ENCODE data around the gene C3orf49. TPM values are rescaled to one million over a fixed set of nuclear protein-coding genes. Genes with fewer than 3 reads are reported as not detected.

The C3orf49 gene, protein sequence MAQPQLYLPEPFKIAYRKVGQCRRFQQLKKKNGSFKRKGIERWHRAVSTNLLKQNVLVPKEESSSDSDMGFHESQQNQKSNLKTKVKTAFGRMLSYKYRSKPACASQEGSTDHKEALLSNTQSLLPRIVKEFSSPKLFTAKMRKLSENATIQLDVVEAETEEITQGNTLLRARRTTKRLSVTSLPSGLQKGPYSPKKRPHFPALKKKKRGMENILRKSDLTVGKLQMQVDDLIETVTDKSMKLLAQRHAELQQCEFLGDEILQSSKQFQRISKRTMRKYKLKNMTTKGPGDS
- polyA plus RNA-seq (ENCODE audit: insufficient read length in 10 of 10), result under 1 TPM in 7 of 10 donors, not detected in 3; 0.15 to 0.55 (median 0.30) TPM
- long read RNA-seq, donor 1, result 0 reads
- long read RNA-seq, donor 2, partial matches to known transcripts, result 44 of 72 reads
- long read RNA-seq, donor 2, other reads (novel, unspliced or antisense), result 28 of 72 reads
- long read RNA-seq, donor 3, result 0 reads
- long read RNA-seq, donor 4, partial matches to known transcripts, result 71 of 71 reads
- long read RNA-seq, donor 4, other reads (novel, unspliced or antisense), result 0 of 71 reads
- long read RNA-seq, donor 5, result 0 reads
- long read RNA-seq, donor 6, partial matches to known transcripts, result 63 of 105 reads
- long read RNA-seq, donor 6, other reads (novel, unspliced or antisense), result 42 of 105 reads
- long read RNA-seq, donor 7, result 0 reads
- long read RNA-seq, donor 8, result 0 reads
- long read RNA-seq, donor 9, result 0 reads

DNA sequence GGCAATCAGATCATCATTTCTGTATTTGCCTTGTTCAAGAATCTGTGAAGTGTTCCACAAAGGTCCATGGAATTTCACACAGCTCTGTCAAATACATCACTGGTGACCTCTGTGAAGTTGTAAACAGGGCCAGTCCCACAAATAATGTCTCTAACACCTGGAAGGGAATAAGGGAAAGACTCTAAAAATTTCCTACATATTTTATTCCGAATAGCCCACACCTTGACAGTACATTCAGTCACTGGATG is at the start of gene C3orf49:
TSS of gene C3orf49 (plus strand) at position 149 of the 248 bp plus-strand sequence. CDS start 173 bp downstream, outside the sequence.
- no peak for DNase-seq

DNA sequence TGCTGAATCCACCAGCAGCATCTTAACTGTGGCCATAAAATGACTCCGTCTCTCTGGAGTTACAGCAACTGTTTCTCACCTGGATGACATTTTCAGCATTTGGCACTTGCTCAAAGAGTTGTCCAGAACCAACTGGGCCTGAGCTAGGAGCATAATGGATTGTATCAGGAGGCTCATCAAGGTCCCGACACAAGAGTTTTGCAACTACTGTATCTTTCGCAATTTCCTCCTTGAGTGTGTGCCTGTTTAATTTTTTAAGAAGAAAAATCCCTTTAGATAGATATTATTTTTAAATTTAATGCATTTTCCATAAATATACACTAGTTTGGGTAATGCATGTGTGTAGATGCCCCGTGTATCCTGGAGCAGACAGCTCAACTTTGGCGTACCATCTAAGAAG is 44.3 kb upstream of the C3orf49 start:
- no peak for DNase-seq

DNA sequence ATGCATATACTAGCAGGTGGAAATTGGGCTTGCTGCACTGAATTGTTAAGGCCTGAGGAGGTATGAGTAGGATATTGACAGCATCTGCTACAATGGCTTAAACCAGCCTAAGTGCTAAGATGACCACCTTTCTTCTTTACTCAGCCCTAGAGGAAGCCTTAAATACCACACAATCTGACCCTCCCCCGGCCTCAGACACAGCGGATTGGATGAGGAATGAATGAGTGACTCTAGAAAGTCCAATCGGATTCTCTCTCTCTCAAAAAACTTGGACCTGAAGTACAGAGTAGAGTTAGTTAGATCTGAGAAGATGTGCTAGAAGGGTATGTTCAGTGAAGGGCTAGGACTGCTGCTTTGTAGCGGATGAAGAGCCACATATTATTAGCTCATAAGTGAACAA is 39.9 kb upstream of the C3orf49 start:
- no peak for DNase-seq

DNA sequence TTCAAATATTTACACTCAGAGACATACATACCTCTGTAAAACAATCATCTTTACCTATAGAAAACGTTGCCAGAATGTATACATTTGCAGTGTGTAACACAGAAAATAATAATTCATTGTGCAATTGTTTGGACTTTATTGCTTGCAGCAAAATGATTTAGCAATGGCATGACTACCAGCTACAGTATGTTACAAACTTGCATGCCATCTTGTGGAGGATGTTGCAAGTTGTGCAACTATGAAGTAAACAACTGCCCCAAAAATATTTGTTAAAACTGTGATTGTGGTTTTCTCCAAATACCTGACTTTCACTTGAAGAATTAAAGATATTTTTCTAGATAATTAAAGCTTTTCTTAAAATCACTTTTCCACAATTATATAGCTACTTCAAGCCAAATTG is 27.1 kb upstream of the C3orf49 start:
- DNase-seq, result peak; percentile 5 to 16 (median 11)

DNA sequence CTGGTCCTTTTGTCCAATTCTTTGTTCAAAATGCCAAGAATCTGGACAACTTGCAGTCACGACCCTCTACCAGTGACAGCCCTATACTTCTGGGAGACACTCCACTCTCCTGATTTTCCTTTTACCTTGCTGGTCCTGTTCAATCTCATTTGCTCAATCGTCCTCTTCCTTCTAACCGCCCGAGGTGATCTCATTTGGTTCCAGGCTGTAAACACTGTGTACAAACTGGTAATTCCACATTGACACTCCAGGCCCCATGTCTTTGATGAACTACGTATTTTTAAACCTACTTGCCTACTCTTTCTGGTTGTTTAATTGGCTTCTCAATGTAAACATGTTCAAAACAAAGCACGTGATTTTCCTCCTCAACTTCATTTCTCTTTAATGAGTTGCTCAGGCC is 23.7 kb upstream of the C3orf49 start:
- DNase-seq, result no peak

DNA sequence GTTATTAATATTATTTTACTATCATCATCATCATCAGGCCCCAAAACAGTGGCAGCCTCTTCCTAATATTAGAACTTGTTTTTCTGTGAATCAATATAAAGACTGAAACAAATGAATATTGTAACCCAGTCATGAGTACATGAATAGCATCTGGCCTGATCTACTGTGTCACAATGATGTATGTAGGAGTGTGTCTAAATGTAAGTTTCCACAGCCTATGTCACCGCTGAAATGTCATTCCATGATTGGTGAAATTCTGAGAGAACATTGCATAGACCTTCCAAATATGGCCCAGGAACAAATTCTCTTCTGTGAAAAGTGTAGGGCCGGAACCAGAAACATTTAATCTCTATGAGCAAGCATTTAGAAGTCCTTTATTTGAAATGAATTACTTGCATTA is 20.6 kb upstream of the C3orf49 start:
- no peak for DNase-seq

DNA sequence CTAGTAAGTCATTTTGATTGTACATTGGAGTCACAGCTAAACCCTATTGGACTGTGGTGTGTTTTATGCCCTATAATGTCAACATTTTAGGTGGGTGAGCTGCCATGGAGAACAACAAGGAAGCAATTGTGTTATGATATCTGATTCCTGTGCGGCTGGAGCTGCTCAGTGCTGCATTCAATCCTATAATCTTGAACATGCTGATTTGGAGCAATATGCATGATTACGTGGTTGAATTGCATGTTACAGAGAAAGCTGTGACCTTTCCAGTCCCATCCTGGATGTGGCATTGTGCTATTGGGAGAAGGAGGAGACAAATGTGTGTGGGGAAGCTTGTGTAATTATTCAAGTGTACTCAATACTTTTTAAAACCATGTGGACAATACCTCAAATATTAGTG is 20.1 kb upstream of the C3orf49 start:
- no peak for DNase-seq

DNA sequence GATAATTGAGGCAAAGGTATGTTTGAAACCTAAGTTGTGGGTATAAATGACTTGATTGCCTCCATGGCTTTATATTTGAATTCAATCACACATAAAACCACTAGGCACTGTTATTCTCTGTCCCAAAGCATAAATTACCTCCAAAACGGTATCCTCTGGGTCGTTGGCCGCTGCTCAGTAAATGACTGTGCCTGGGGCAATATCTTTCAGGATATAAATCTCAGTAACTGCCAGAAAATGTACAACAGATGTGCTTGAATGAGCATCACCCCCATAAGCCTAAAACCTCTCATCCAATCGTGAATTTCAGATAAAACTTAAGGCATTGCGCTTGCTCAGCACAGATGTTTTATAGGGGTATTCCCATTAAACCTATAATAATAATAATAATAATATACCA is 19.0 kb upstream of the C3orf49 start:
- DNase-seq, result no peak

DNA sequence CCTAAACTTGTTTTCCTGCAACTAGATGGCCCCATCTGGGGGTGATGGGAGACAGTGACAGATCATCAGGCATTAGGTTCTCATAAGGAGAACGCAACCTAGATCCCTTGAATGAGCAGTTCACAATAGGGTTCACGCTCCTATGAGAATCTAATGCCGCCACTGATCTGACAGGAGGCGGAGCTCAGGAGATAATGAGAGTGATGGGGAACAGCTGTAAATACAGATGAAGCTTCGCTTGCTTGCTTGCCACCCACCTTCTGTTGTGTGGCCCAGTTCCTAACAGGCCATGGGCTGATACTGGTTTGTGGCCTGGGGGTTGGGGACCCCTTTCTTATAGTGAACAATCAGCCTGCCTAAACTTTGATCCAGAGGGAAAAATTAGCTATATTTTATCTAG is 15.2 kb upstream of the C3orf49 start:
- no peak for DNase-seq

DNA sequence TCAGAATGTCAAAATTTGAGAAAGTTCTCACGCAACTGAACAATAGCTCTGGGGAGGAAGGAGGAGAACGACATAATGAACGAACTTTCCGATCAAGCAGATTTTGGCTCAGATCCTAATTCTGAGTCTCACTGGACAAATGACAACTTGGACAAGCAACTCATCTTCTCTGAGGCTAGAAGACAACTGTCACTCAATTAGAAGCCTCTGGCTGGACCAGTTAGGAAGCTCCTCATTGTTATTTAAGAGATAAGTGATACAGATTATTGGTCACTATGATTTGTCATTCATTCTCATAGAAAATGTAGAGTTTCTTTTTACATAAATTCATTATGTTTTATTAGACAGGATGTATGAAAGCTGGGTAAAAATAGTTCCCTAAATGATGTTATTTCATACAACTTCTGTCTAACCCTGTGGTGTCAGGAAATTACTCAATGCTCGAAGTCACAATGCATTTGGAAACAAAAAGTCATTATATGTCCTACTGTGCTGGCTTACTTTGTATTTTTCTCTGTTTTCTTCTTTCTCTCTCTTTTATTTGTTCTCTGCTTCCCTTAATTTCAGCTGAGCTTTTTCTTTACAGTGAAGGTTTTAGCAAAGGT is 11.0 kb upstream of the C3orf49 start:
- DNase-seq, result no peak

DNA sequence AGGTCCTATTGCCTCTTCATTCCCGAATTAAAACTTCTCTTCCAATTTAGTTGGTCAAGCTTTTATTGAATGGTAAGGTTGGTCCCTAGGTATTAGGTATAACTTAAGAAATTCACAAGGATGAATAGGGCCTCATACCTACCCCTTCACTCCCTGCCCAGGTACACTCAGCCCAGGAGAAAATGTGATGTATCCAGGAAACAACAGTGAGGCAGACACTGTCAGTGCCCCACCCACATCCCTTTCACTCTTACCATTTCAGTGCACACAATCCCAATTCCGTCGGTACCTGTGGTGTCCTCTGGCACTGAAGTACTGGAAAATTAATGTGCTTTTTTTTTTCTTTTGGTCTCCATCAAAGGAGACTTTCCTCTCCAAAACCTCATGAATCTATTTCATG is 10.5 kb upstream of the C3orf49 start:
- no peak for DNase-seq

DNA sequence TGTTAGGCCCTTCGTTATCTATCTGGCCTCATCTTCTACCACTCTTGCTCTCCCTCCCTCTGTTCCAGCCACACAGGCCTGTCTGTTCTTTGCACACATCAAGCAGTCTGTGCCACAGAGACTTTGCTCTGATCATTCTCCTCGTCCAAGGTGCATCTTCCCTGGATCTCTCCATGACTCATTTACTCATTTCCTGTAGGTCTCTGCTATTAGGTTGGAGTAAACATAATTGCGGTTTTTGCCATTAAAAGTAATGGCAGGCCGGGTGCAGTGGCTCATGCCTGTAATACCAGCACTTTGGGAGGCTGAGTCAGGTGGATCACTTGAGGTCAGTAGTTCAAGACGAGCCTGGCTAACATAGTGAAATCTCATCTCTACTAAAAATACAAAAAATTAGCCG is 9.5 kb upstream of the C3orf49 start:
- DNase-seq, result no peak

DNA sequence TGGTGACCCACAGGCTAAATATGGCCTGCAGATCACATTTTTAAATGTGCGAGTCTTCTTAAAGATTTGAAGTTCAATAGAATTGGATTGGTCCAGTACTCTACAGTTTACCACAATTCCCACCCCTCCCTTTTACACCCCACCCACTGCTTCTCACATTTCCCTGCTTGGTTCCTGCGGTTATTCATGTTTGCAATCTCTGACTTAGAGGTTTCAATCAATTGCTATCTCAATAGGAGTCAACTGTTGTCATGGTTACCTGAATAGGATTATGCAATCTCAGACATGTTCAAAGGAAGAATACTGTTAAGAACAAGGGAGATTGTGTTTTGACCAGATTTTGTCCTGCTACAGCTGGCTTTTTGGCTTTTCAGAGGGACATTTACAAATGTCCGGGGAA is 4.9 kb upstream of the C3orf49 start:
- no peak for DNase-seq

DNA sequence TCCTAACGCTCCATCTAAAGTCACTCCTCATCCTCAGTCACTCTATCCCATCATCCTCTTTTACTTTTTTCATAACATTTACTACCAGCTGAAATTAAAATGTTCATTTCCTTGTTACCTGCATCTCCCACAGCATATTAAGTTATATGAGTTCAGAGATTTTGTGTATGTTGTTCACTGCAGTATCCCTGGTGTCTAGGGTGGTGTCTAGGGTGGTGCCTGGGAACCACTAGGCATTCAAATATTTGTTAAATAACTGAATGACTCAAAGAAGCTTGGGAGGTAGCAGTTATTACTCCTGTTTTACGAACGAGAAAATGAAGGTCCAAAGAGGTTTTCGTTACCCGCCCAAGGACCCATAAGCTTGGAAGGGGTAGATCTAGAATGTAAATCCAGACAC is 1.9 kb upstream of the C3orf49 start:
- no peak for DNase-seq

DNA sequence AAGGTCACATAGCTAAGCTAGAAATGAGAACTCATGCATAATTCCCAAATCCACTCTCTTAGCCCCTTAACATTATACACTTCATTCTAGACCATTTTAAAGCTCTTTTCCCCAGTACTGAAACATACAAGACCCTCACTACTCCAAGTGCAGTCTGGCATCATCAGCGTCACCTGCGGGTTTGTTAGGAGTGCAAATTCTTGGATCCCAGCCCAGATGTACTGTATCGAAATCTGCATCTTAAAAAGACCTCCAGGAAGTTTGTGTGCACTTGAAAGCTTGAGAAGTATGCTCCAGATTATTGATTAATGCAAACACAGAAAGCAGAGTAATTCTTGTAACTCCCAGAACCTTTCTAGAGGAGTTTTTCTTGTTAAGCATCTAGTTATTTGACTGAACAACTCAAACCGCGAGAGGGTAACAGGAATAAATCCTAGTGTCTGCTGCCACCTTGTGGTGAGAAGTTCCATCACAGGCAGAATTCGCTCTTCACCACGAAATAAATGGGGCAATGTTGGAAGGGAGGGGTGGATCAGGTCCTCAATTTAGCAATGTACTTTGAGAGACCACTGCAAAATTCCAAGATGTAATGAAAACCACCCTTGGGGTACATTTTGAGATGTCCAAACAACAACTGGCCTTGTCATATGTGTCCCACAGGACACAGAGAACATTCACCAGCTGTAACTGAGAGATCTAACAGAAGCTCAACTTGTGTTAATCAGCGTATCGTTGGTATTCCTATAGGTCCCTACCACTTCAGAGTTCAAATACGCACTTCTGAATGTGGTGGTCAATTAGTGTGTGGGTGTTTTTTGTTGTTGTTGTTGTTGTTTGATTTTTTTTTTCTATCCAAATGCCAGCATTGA is 583 bp upstream of the C3orf49 start:
- DNase-seq, result peak; percentile 47 to 72 (median 67)

DNA sequence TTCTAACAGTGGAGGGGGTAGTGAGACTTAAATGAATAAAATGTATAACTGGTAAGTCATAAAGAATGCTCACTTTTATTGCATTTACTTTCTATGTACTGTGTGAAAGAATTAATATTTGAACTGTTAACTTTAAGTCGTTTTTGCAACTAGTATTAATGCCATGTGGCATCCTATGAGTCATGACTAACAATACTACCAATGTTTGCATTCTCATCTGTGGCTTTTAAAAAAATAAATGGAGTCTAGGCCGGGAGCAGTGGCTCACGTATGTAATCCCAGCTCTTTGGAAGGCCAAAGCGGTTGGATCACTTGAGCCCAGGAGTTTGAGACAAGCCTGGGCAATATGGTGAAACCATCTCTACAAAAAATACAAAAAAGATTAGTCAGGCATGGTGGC is 5.2 kb downstream of the C3orf49 start:
- DNase-seq, result peak in 1 of 3 donors; percentile 19

DNA sequence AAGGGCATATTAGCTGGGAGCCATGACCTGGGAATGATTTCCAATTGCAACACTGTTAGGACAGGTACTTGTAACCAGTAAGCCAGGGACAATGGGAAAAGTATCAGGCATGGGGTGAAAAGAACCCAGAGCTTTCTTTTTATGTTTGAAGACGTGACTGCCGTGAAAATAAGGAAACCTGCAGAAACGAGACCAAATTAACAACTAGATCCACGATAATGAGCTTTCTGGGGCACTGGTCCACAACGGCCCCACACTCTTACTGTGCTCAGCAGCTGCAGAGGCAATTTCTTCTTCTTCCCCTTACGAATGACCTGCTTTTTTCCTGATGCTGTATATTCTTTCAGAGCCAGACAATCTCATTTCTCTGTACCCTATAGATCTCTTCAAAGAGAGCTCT is 11.4 kb downstream of the C3orf49 start:
- no peak for DNase-seq

DNA sequence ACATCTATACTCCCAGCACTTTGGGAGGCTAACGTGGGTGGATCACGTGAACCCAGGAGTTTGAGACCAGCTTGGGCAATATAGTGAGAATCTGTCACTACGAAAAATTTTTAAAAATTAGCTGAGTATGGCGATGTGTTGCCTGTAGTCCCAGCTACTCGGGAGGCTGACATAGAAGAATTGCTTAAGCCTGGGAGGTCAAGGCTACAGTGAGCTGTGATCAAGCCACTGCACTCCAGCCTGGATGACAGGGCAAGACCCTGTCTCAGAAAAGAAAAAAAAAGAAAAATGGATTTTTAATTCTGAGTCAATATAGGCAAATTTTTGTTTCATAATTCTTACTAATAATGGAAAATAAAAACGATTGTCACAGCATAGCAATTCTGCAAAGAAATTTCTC is 13.3 kb downstream of the C3orf49 start:
- DNase-seq, result no peak

DNA sequence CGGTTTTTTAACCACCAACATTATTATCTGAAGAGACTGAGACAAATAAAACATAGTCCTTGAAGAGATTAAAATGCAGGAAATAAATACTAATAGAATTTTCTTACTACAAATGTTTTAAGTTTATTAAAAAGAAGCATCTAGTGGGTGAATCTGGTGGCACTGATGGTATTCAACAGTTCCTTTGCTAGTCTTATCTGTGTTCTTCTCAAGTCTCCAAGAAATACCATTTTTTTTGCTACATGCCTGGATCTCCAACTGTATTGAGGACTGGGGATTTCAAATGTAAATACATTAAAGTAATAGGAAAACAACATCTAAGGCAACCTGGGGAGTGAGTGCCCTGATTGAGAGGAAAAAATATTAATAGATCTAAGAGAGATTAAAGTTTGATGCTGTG is 22.6 kb downstream of the C3orf49 start:
- DNase-seq, result no peak

DNA sequence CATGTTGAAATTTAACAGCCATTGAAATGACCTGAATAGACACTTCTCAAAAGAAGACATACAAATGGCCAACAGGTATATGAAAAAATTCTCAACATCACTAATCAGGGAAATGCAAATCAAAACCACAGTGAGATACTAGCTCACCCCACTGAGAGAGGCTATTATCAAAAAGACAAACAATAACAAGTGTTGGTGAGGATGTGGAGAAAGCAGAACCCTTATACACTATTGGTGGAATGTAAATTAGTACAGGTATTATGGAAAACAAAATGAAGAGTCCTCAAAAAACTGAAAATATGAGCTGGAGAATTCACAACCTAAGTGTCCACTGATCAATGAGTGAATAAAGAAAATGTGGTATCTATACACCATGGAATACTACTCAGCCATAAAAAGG is 23.0 kb downstream of the C3orf49 start:
- no peak for DNase-seq

DNA sequence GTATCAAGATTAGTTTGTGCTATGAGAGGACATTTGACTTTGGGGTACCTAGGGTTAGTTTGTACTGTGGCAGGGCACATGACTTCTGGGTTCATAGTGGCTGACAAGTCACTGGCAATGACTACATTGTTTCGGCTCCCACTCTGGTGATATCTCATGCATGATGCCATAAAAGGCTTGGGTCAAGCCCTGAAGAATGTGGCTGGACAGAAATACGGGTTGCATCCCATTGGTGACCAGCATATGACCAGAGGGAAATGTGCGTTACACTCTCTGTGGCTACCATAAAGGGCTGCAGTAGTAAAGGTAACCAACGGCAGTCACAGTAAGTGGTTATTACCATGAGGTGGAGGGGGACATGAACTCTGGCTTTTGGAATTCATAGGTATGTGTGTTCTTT is 26.1 kb downstream of the C3orf49 start:
- no peak for DNase-seq

DNA sequence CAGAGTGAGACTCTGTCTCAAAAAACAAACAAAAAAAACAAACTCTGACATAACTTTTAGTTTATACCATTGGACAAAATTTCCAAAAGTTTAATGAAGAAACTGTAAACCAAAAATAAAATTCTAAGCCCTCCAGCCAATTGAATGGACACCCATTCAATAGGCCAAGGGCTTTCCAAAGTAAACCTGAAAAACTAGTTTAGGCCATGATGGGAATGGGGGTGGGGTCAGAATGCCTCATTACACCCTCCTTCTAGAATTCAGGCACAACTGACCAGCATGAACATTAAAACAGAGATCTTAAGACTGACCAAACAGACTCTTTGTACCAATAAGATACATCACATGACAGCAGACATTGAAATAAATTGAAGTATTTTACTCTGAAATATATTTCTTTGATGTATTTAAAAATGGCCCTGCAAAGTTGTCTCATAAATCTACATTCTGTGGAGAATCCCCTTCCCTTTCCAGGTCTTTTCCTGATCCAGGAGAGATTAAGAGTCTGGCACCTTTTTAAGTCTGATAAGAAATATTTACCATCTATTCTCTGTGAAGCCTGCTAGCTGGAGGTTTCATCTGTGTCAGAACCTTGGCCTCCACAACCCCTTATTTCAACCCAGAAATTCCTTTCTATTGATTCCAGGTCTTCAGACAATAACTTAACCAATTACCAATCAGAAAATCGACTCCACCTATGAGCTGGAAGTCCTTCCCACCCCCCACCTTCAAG is 28.8 kb downstream of the C3orf49 start:
- no peak for DNase-seq
